SU-DHL-6 (cell line): ENCODE data around the gene UBR4.

ENCODE experiments used
- EZH2phosphoT487 ChIP-seq: fragments of 200-600 bp; sonication (generic), shearing (Covaris generic); conservative IDR thresholded peaks from 2 replicates; pipeline ENCODE4 v1.6.1; 2018; ENCODE audit warnings: mild to moderate bottlenecking, antibody characterized with exemption, low read length, moderate library complexity, mixed read lengths
- TF ChIP-seq, protein P1 (sequence below): fragments of 200-600 bp; sonication (generic); IDR thresholded peaks from one replicate; pipeline ENCODE4 v1.5.1; 2017; ENCODE audit warnings: antibody characterized with exemption, mild to moderate bottlenecking, low read length, moderate library complexity; ENCODE audit not compliant: insufficient read depth, poor library complexity, severe bottlenecking

DNA sequence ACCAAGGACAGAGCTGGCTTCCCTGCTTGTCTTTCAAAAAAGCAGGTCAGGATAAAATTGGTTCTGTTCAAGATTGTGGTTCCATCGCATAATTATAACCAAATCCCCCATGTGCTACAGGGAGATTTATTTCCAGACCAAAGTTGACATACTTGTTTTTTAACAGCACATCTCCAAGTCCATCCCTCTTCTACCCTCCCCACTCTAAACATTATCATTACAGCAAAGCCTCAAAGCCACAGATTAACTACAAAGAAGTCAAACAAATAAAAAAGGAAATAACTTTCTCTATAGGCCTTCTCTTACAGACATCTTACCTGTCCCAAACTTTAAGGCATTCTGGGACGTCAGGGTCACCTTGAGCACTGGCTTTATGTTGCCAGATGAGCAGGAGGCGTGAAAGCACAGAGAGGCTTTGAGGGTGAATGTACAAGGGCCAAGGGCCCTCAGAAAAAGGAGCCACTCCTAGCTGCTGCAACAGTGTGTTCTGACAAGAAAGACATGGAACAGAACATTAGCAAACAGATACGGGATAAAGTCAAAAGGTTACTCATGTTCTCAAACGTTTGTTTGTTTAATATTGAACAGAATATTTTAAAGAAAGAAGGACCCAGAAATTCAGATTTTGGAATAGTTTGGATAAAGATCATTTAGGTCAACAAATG lies 31.2 kb downstream of the UBR4 start:
- TF ChIP-seq EZH2phosphoT487 = no peak
- TF ChIP-seq, protein P1, sequence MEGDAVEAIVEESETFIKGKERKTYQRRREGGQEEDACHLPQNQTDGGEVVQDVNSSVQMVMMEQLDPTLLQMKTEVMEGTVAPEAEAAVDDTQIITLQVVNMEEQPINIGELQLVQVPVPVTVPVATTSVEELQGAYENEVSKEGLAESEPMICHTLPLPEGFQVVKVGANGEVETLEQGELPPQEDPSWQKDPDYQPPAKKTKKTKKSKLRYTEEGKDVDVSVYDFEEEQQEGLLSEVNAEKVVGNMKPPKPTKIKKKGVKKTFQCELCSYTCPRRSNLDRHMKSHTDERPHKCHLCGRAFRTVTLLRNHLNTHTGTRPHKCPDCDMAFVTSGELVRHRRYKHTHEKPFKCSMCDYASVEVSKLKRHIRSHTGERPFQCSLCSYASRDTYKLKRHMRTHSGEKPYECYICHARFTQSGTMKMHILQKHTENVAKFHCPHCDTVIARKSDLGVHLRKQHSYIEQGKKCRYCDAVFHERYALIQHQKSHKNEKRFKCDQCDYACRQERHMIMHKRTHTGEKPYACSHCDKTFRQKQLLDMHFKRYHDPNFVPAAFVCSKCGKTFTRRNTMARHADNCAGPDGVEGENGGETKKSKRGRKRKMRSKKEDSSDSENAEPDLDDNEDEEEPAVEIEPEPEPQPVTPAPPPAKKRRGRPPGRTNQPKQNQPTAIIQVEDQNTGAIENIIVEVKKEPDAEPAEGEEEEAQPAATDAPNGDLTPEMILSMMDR = no peak
